HG02588 (cell line): ENCODE measurements around the gene SIPA1L3.

ENCODE experiments used
- ATAC-seq: cut with Tn5 transposase; IDR thresholded peaks from one replicate; pipeline ENCODE4 v1.9.1; 2021; ENCODE audit warnings: mild to moderate bottlenecking, moderate library complexity; ENCODE audit not compliant: unreplicated experiment

Gene SIPA1L3

GRCh38 chr19:37972803-37973202 lies 65.8 kb downstream of the SIPA1L3 start:
- ATAC-seq: no peak

- no peak for ATAC-seq
Measured at GRCh38 chr19:37973666-37974065, 66.7 kb downstream of the SIPA1L3 start.

GRCh38 chr19:37975071-37975470 lies 68.1 kb downstream of the SIPA1L3 start:
- no peak for ATAC-seq

- no peak for ATAC-seq
Measured at GRCh38 chr19:37975596-37976515, 68.8 kb downstream of the SIPA1L3 start.

- no peak for ATAC-seq
Measured at GRCh38 chr19:37977391-37977790, 70.4 kb downstream of the SIPA1L3 start.

- ATAC-seq: no peak
Measured at GRCh38 chr19:37977992-37978391, 71.0 kb downstream of the SIPA1L3 start.

- ATAC-seq: peak; percentile 48
Measured at GRCh38 chr19:37979547-37980082, 72.6 kb downstream of the SIPA1L3 start.

GRCh38 chr19:37980419-37981170 lies 73.6 kb downstream of the SIPA1L3 start:
- ATAC-seq: no peak

- ATAC-seq: no peak
Measured at GRCh38 chr19:37981785-37982475, 74.9 kb downstream of the SIPA1L3 start.

- ATAC-seq: no peak
Measured at GRCh38 chr19:37982655-37983054, 75.6 kb downstream of the SIPA1L3 start.

GRCh38 chr19:37983153-37983552 lies 76.1 kb downstream of the SIPA1L3 start:
- ATAC-seq: no peak

- no peak for ATAC-seq
Measured at GRCh38 chr19:37983916-37984315, 76.9 kb downstream of the SIPA1L3 start.

- ATAC-seq: no peak
Measured at GRCh38 chr19:37986048-37986750, 79.2 kb downstream of the SIPA1L3 start.

- ATAC-seq: no peak
Measured at GRCh38 chr19:37987356-37988332, 80.6 kb downstream of the SIPA1L3 start.

GRCh38 chr19:37988758-37989635 lies 82.0 kb downstream of the SIPA1L3 start:
- ATAC-seq: no peak

GRCh38 chr19:37989855-37990254 lies 82.8 kb downstream of the SIPA1L3 start:
- no peak for ATAC-seq

- no peak for ATAC-seq
Measured at GRCh38 chr19:37990362-37990761, 83.4 kb downstream of the SIPA1L3 start.

GRCh38 chr19:37991176-37991835 lies 84.3 kb downstream of the SIPA1L3 start:
- no peak for ATAC-seq
